SK-N-MC (cell line): ENCODE data around the gene ANKRD13B.

Experiments
- EZH2 ChIP-seq: fragments of 200-600 bp; sonication (generic); IDR thresholded peaks from one replicate; pipeline ENCODE4 v1.6.1; 2017; ENCODE audit warnings: antibody characterized with exemption
- FOXP2 ChIP-seq: optimal IDR thresholded peaks from 2 replicates; pipeline ENCODE3; 2011; ENCODE audit warnings: mild to moderate bottlenecking, moderate library complexity; ENCODE audit not compliant: insufficient read depth; ENCODE audit errors: extremely low read length, control extremely low read depth
- POLR2AphosphoS5 ChIP-seq: IDR thresholded peaks from 2 replicates; pipeline ENCODE4 v1.6.1; 2012; ENCODE audit warnings: mild to moderate bottlenecking, low read depth, low read length, borderline replicate concordance

- no peak for TF ChIP-seq EZH2
- TF ChIP-seq POLR2AphosphoS5: no peak
- TF ChIP-seq FOXP2: no peak
These were observed 25.2 kb upstream of the ANKRD13B start for GRCh38 chr17:29567554-29568330.
